OCI-LY1 (cell line): ENCODE results near the gene CDH6.

Experiments
- EZH2 ChIP-seq: fragments of 200-600 bp; sonication (generic), shearing (Covaris generic); IDR thresholded peaks from 2 replicates; pipeline ENCODE4 v1.8.0; 2017; ENCODE audit warnings: borderline replicate concordance, mixed run types, mild to moderate bottlenecking, antibody characterized with exemption, low read length, moderate library complexity, mixed read lengths
- TF ChIP-seq, protein P1 (sequence below): fragments of 200-600 bp; sonication (generic), shearing (Covaris generic); IDR thresholded peaks from 2 replicates; pipeline ENCODE4 v1.5.1; 2017; ENCODE audit warnings: mild to moderate bottlenecking, antibody characterized with exemption, low read length, moderate library complexity, mixed read lengths

DNA sequence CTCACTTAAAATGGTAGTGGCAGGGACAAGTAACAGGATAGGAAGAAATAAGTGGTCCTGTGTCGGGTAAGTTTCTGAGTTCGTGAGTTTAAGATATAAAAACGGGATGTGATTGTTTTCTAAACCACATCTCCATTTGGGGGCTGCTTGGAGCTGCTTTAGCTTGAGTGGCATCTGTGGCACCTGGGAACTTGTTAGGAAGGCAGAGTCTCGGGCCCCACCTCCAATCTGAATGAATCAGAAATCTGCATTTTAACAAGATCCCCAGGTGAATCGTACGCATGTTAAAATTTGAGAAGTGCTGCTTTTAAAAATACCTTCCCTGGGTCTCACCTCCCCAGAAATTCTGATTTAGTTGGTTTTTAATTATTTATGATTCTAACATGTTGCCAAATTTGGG is 78.1 kb downstream of the CDH6 start:
- TF ChIP-seq, protein P1, sequence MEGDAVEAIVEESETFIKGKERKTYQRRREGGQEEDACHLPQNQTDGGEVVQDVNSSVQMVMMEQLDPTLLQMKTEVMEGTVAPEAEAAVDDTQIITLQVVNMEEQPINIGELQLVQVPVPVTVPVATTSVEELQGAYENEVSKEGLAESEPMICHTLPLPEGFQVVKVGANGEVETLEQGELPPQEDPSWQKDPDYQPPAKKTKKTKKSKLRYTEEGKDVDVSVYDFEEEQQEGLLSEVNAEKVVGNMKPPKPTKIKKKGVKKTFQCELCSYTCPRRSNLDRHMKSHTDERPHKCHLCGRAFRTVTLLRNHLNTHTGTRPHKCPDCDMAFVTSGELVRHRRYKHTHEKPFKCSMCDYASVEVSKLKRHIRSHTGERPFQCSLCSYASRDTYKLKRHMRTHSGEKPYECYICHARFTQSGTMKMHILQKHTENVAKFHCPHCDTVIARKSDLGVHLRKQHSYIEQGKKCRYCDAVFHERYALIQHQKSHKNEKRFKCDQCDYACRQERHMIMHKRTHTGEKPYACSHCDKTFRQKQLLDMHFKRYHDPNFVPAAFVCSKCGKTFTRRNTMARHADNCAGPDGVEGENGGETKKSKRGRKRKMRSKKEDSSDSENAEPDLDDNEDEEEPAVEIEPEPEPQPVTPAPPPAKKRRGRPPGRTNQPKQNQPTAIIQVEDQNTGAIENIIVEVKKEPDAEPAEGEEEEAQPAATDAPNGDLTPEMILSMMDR = no peak
- no peak for TF ChIP-seq EZH2
